NB4 (cell line): ENCODE results near the gene CD209.
A peak's percentile ranks its signal among the peaks of the same experiment; 100 is the strongest.

Experiments
- DNase-seq: peaks from one replicate; pipeline ENCODE4 v3.0.0; 2010; ENCODE audit warnings: low read depth
- H3K4me3 ChIP-seq: one replicate; pipeline ENCODE4 v1.5.1; 2011; ENCODE audit warnings: mild to moderate bottlenecking, low read depth, low read length, moderate library complexity
- CTCF ChIP-seq: IDR thresholded peaks from one replicate; pipeline ENCODE4 v1.5.1; 2012; ENCODE audit warnings: low read depth, low read length
- MAX ChIP-seq: IDR thresholded peaks from 2 replicates; pipeline ENCODE4 v1.6.1; 2011; ENCODE audit warnings: low read depth, low read length
- MYC ChIP-seq: IDR thresholded peaks from 2 replicates; pipeline ENCODE4 v1.6.1; 2011; ENCODE audit warnings: low read depth, low read length
- POLR2A ChIP-seq: IDR thresholded peaks from 2 replicates; pipeline ENCODE4 v1.6.1; 2011; ENCODE audit warnings: mild to moderate bottlenecking; ENCODE audit not compliant: insufficient read length; ENCODE audit errors: extremely low read depth

Gene CD209

DNA sequence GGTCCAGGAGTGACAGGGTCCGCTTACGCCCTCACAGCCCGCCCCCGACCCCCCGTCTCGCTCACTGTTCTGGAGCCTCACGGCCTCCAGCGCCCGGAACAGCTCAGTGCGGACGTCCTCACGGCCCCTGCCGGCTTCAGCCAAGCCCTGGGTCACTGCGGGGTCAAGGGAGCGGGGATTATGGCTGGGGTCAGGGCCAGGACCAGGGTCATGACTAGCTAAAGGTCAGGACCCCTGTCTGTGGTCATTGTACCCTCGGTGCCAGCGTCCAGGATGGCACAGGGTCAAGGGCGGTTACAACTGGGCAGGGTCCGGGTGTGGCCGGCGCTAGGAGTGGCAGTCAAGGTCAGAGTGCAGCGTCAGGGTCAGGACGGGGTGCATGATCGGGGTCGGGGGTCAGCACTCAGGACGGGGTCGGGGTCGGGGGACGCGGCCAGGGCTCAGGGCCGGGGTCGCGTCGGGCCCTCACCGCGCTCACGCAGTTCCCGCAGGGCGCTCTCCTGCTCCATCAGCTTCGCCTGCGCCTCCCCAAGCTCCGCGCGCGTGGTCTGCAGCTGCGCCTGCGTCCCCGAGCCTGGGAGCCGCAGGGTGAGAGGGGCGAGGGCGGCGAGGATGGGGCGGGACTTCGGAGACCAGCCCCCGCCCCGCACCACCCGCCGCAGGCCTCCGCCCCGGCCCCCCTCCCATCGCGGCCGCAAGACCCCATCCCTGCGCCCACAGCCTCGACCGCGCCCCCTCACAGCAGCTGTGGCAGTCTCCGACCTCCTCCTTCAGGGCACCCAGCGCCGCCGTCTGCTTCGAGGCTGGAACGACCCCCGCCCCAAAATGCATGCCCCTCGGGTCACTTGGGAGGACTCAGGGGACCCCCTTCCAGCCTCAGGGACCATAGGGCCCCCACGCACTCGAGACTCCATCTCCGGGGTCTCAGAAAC lies 16.8 kb downstream of the CD209 start:
- DNase-seq = no peak
- no peak for TF ChIP-seq POLR2A
- TF ChIP-seq MYC = no peak
- no peak for TF ChIP-seq CTCF
- no peak for TF ChIP-seq MAX
- no peak overlapping the region for H3K4me3 ChIP-seq

DNA sequence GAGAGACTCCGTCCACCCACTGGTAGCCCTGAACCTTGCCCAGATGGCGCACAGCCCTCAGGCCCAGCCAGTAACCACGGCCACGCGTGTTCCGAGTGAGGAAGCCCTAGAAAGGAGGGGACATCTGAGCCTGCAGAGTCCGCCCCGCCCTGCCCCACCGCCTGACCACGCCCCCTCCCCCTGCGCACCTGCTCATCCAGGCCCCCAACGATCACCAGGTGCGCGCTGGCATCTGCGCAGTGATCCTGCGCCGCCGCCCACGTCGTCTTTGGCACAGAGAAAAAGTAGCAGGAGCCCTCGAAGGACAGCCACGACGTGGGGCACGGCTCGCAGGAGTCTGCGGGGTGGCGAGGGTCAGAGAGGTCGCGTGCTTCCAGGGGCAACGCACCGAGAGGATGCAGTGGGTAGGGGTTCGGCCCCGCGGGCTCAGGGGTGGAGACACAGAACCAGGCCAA lies 17.5 kb downstream of the CD209 start:
- TF ChIP-seq MAX (no peak), MYC (no peak), POLR2A (no peak), CTCF (no peak)
- DNase-seq = no peak
- H3K4me3 ChIP-seq = no peak overlapping the region

DNA sequence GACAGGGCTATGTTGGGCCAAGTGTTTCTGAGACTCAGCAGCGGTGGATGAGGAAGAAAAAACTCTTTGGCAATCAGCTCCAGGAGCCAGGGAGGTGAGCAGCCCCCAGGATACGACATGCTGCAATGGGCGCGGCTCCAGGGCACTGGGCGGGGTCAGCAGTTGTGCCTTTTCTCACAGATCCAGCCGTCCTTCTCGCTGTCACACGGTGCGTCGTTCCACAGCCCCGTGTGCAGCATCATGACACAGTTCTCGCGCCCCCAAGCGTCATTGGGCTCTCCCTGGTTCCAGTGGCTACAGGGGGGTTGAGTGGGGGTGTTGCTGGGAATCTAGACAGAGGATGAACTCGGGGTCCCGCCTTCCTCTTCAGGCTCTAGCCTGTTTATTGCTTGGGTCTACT lies 18.1 kb downstream of the CD209 start:
- H3K4me3 ChIP-seq = no peak overlapping the region
- TF ChIP-seq POLR2A = no peak
- no peak for TF ChIP-seq MYC
- no peak for TF ChIP-seq CTCF
- TF ChIP-seq MAX = no peak
- peak; percentile 22 for DNase-seq

GRCh38 chr19:7725791-7726190 lies 21.5 kb downstream of the CD209 start:
- no peak for DNase-seq
- TF ChIP-seq MYC = no peak
- TF ChIP-seq CTCF = no peak
- TF ChIP-seq MAX = no peak
- TF ChIP-seq POLR2A = no peak
- H3K4me3 ChIP-seq = no peak overlapping the region

DNA sequence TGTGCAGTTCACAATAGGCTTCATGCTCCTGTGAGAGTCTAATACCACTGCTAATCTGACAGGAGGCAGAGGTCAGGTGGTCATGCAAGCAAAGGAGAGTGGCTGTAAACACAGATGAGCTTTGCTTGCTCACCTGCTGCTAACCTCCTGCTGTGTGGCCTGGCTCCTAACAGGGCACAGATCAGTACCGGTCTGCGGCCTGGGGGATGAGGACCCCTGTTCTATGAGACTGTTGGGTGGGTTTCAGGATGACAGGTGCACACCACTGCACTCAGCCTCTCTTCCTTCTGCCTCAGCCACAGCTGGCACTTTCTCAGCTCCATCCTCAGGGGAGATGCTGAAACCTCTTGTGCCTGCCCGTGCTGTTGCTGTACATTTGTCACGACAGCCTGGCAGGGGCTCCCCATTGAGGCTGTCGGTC lies 25.1 kb downstream of the CD209 start:
- no peak for DNase-seq
- H3K4me3 ChIP-seq = no peak overlapping the region
- TF ChIP-seq CTCF (no peak), POLR2A (no peak), MYC (no peak), MAX (no peak)
